A673 (cell line): ENCODE measurements around the gene GNG7. TPM values are rescaled to one million over a fixed set of nuclear protein-coding genes. Genes with fewer than 3 reads are reported as not detected.

Source experiments
- BruUV-seq: library from RNA; stranded (reverse); fragments of 400-500 nt; replicated peaks from 2 replicates; lab custom pipeline; 2021; lab: Mats Ljungman, UMichigan
- CTCF ChIA-PET: fragments of 300-600 bp; sonication (Branson Sonifier 250); formaldehyde crosslinking; loops from one replicate; lab custom pipeline; 2022; ENCODE audit warnings: antibody characterized with exemption; lab: Charles Lee
- POLR2A ChIA-PET: fragments of 300-600 bp; sonication (Branson Sonifier 250); formaldehyde crosslinking; loops from one replicate; lab custom pipeline; 2022; ENCODE audit warnings: antibody characterized with exemption; ENCODE audit not compliant: low non-redundant PET; lab: Charles Lee
- DNase-seq: peaks from one replicate; pipeline ENCODE4 v3.0.0-alpha.2; 2015; ENCODE audit warnings: low spot score
- H3K27ac ChIP-seq: fragments of 200-600 bp; sonication (generic); 2 replicates; pipeline ENCODE4 v1.5.1; 2016; ENCODE audit warnings: mixed run types, low read depth, mild to moderate bottlenecking, mixed read lengths, antibody characterized with exemption, low read length; ENCODE audit not compliant: poor library complexity, severe bottlenecking
- H3K27me3 ChIP-seq: fragments of 200-600 bp; sonication (generic); replicated peaks from 2 replicates; pipeline ENCODE4 v1.6.1; 2017; ENCODE audit warnings: mixed run types, low read depth, mild to moderate bottlenecking, mixed read lengths, antibody characterized with exemption, low read length; ENCODE audit not compliant: insufficient read depth, poor library complexity
- H3K36me3 ChIP-seq: fragments of 200-600 bp; sonication (generic); 2 replicates; pipeline ENCODE4 v1.6.1; 2016; ENCODE audit warnings: mixed run types, mild to moderate bottlenecking, mixed read lengths, antibody characterized with exemption, low read length; ENCODE audit not compliant: insufficient read depth, poor library complexity, severe bottlenecking
- H3K4me1 ChIP-seq: fragments of 200-600 bp; sonication (generic); 2 replicates; pipeline ENCODE4 v1.6.1; 2017; ENCODE audit warnings: mixed run types, mild to moderate bottlenecking, mixed read lengths, antibody characterized with exemption, low read length; ENCODE audit not compliant: insufficient read depth, poor library complexity, severe bottlenecking
- H3K4me3 ChIP-seq: fragments of 200-600 bp; sonication (generic); 2 replicates; pipeline ENCODE4 v1.5.1; 2016; ENCODE audit warnings: low read depth, mixed run types, mild to moderate bottlenecking, mixed read lengths, low read length; ENCODE audit not compliant: poor library complexity, severe bottlenecking
- H3K9me3 ChIP-seq: fragments of 200-600 bp; sonication (generic); 2 replicates; pipeline ENCODE4 v1.6.1; 2016; ENCODE audit warnings: mixed run types, low read depth, mild to moderate bottlenecking, mixed read lengths, antibody characterized with exemption, low read length; ENCODE audit not compliant: poor library complexity, severe bottlenecking
- CTCF ChIP-seq: fragments of 300-800, 200-600 bp; sonication (generic); conservative IDR thresholded peaks from 2 replicates; pipeline ENCODE4 v1.5.1; 2017; ENCODE audit warnings: low read depth, mild to moderate bottlenecking, antibody characterized with exemption, low read length, moderate library complexity, mixed read lengths
- EZH2 ChIP-seq: fragments of 200-600 bp; sonication (generic); IDR thresholded peaks from 2 replicates; pipeline ENCODE4 v1.6.1; 2017; ENCODE audit warnings: borderline replicate concordance, low read depth, mild to moderate bottlenecking, mixed read lengths, antibody characterized with exemption, low read length; ENCODE audit not compliant: poor library complexity, severe bottlenecking
- intact Hi-C: fragments of 100-400 bp; cut with micrococcal nuclease; formaldehyde crosslinking; loops from one replicate; pipeline ENCODE4 v1.10.0; 2022; ENCODE audit not compliant: unreplicated experiment
- total RNA-seq: library from RNA; stranded (reverse); gene quantifications from 2 replicates; pipeline ENCODE4 v1.2.3, GENCODE V29; 2021

The GNG7 gene
- total RNA-seq, 1 experiment from 2014 or later, result 0.30 TPM

- no TSS peak for BruUV-seq
- Histone ChIP-seq H3K9me3 (no peaks in the 10 kb centered on the region), H3K4me1 (no peaks in the 10 kb centered on the region), H3K27ac (no peak overlapping the region), H3K4me3 (no peak overlapping the region), H3K36me3 (no peaks in the 10 kb centered on the region), H3K27me3 (peaks cover 11% of the 10 kb centered on the region)
- TF ChIP-seq CTCF, result no peak
- TF ChIP-seq EZH2, result no peak
- no peak for DNase-seq
- POLR2A ChIA-PET, result no interaction called here
- intact Hi-C loops, result no loop called here
- CTCF ChIA-PET, result no interaction called here
Measured at GRCh38 chr19:2726904-2727639, 24.6 kb upstream of the GNG7 start.

GRCh38 chr19:2726160-2726855 is 23.8 kb upstream of the GNG7 start:
- Histone ChIP-seq H3K27ac (no peak overlapping the region), H3K4me1 (peaks cover 5% of the 10 kb centered on the region), H3K36me3 (no peaks in the 10 kb centered on the region), H3K9me3 (no peaks in the 10 kb centered on the region), H3K4me3 (no peak overlapping the region), H3K27me3 (peaks cover 11% of the 10 kb centered on the region)
- POLR2A ChIA-PET, result no interaction called here
- intact Hi-C loops, result no loop called here
- DNase-seq, result no peak
- no peak for TF ChIP-seq CTCF
- TF ChIP-seq EZH2, result no peak
- BruUV-seq, result no TSS peak
- CTCF ChIA-PET, result no interaction called here

- H3K4me3 ChIP-seq, result no peak overlapping the region
- H3K9me3 ChIP-seq, result no peaks in the 10 kb centered on the region
- H3K27ac ChIP-seq, result no peak overlapping the region
- DNase-seq, result no peak
- peaks cover 5% of the 10 kb centered on the region for H3K4me1 ChIP-seq
- H3K27me3 ChIP-seq, result peaks cover 11% of the 10 kb centered on the region
- POLR2A ChIA-PET, result no interaction called here
- intact Hi-C loops, result no loop called here
- H3K36me3 ChIP-seq, result no peaks in the 10 kb centered on the region
- no TSS peak for BruUV-seq
- CTCF ChIA-PET, result interaction anchor here (0.6 kb wide), 1 partner anchor 87 kb away, joined by 3 read pairs; no protein-coding TSS in a partner anchor
- no peak for TF ChIP-seq EZH2
- no peak for TF ChIP-seq CTCF
Measured at GRCh38 chr19:2724148-2724557, 21.7 kb upstream of the GNG7 start.
